Neuron (in vitro differentiated cells): ENCODE measurements around the gene MTG2.

ENCODE experiments used
- H2AFZ ChIP-seq: one replicate; pipeline ENCODE4 v1.6.1; 2013; ENCODE audit warnings: low read depth, mild to moderate bottlenecking, inconsistent platforms, low read length, moderate library complexity
- H3K27me3 ChIP-seq: one replicate; pipeline ENCODE4 v1.6.1; 2013; ENCODE audit warnings: low read length; ENCODE audit not compliant: insufficient read depth
- H3K36me3 ChIP-seq: one replicate; pipeline ENCODE4 v1.6.1; 2013; ENCODE audit warnings: low read length; ENCODE audit not compliant: insufficient read depth
- H3K4me1 ChIP-seq: one replicate; pipeline ENCODE4 v1.6.1; 2013; ENCODE audit warnings: low read length; ENCODE audit not compliant: insufficient read depth
- H3K4me3 ChIP-seq: 2 replicates; pipeline ENCODE4 v1.5.1; 2013; ENCODE audit warnings: mild to moderate bottlenecking, low read length, moderate library complexity
- H3K9me3 ChIP-seq: one replicate; pipeline ENCODE4 v1.6.1; 2013; ENCODE audit warnings: low read length

MTG2 gene

DNA sequence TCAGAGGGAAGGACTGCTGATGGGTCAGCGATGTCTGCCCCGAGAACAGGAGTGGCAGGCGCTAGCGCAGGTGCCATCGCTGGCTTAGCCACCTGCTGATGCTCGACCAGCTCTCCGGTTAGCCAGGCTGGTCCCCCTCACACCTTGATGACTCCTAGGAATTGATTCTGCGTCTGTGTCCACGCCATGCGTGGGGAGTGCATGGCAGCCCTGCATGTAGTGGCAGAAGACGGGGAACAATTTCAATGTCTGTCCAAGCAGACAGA is 32.6 kb upstream of the MTG2 start:
- Histone ChIP-seq H3K9me3 (peaks cover 21% of the 10 kb centered on the region), H3K4me1 (peaks cover 19% of the 10 kb centered on the region), H3K27me3 (no peaks in the 10 kb centered on the region), H3K36me3 (peaks cover 40% of the 10 kb centered on the region), H2AFZ (no peak overlapping the region), H3K4me3 (no peak overlapping the region)

DNA sequence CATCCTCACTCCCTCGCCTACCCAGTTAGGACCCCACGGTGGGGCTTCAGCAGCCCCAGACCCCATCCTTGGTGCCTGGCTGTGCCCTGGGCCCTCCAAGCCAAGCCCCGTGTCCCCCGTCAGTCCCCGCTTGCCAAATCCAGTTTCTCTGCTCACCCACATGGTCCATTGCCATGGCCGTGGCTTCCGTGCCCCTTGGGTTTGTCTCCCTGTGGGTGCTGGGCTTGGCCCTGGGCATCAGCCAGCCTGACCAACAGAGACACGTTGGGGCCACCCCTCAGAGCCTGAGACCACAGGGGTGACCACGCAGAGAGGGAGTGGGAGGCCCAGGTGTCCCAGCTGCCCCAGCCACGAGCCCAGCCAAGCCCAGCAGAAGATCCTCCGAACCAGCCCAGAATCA is 31.6 kb upstream of the MTG2 start:
- no peaks in the 10 kb centered on the region for H3K27me3 ChIP-seq

DNA sequence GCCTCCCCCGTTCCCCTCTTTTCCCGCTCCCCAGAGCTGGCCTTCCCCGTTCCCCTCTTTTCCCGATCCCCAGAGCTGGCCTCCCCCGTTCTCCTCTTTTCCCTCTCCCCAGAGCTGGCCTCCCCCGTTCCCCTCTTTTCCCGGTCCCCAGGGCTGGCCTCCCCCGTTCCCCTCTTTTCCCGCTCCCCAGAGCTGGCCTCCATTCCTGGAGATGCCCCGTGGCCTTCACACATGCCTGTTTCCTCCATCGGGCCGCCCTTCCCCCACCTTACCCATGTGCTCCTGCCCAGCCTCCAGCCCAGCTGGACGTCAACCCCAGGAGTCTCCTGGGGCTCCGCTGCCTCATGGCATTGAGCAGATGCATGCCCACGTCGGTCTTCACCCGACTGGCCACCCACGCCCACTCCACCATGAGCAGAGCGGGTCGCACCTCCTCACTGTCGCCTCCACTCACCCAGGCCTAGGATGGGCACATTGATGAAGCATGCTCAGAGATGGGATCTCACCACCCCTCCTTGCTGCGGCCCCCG is 30.9 kb upstream of the MTG2 start:
- Histone ChIP-seq H3K4me3 (no peak overlapping the region), H2AFZ (no peak overlapping the region), H3K4me1 (peaks cover 19% of the 10 kb centered on the region), H3K27me3 (no peaks in the 10 kb centered on the region), H3K36me3 (peaks cover 34% of the 10 kb centered on the region), H3K9me3 (peaks cover 17% of the 10 kb centered on the region)

More for the DNA sequence above, 31.6 kb upstream of the MTG2 start:
- Histone ChIP-seq H3K4me1 (peaks cover 15% of the 10 kb centered on the region), H3K9me3 (peaks cover 17% of the 10 kb centered on the region), H3K36me3 (peaks cover 35% of the 10 kb centered on the region), H2AFZ (no peak overlapping the region), H3K4me3 (no peak overlapping the region)

DNA sequence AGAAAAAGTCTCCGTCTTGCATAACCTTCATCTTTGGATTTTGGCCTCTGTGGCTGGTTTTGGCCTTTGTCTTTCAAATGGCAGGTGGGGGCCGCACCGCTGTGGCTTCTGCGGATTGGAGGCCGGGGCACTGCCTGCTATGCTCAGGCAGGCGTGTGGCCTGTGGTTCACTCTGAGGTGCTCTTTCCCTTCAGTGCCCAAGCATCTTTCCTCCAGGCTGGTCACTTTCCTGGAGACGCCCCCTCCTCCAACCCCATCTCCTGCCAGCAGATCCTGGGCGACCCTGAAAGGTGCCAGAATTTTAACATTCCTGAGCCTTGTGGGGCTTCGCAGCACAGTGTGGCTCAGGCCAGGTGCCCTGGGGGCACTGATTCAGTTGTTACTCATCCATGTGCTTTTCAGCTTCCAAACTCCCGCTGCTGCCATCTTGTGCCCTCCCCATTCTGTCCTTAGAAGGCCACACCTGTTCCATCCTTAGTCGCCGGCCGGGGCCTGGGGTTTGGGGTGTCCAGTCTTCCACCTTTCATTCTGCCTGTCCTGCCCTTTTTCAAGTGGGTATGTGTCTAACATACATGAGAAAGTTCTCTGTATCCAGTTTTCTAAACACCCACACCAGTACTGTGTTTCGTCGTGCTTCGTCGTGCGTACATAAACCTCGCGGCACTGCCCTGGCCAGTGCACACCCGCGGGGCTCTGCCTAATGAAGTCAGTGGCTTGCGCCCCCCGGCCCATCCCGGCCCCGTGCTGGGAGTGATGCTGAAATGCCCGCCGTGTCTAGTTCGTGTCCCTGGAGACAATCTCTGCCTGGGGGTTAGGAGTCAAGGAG is 27.2 kb upstream of the MTG2 start:
- Histone ChIP-seq H3K36me3 (peaks cover 58% of the 10 kb centered on the region), H3K4me3 (no peak overlapping the region), H2AFZ (no peak overlapping the region), H3K4me1 (peaks cover 3% of the 10 kb centered on the region), H3K9me3 (peaks cover 12% of the 10 kb centered on the region), H3K27me3 (no peaks in the 10 kb centered on the region)

DNA sequence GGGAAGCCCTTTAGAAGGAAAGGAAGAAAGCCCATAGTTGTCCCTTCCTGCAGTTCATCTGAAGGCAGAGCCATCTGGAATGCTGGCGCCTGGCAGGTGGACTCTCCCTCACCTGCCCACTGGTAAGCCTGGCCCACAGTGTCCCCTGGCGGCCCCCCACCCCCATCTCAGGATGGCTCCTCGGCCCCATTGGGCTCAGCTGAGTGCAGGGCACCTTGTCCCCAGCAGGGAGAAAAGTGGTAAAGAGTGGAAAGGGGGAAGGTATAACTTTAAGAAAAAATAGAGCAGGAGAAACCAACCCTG is 26.6 kb upstream of the MTG2 start:
- no peak overlapping the region for H3K4me3 ChIP-seq
- peaks cover 3% of the 10 kb centered on the region for H3K4me1 ChIP-seq
- H2AFZ ChIP-seq: no peak overlapping the region
- H3K36me3 ChIP-seq: peaks cover 64% of the 10 kb centered on the region
- H3K9me3 ChIP-seq: peaks cover 12% of the 10 kb centered on the region
- H3K27me3 ChIP-seq: no peaks in the 10 kb centered on the region

DNA sequence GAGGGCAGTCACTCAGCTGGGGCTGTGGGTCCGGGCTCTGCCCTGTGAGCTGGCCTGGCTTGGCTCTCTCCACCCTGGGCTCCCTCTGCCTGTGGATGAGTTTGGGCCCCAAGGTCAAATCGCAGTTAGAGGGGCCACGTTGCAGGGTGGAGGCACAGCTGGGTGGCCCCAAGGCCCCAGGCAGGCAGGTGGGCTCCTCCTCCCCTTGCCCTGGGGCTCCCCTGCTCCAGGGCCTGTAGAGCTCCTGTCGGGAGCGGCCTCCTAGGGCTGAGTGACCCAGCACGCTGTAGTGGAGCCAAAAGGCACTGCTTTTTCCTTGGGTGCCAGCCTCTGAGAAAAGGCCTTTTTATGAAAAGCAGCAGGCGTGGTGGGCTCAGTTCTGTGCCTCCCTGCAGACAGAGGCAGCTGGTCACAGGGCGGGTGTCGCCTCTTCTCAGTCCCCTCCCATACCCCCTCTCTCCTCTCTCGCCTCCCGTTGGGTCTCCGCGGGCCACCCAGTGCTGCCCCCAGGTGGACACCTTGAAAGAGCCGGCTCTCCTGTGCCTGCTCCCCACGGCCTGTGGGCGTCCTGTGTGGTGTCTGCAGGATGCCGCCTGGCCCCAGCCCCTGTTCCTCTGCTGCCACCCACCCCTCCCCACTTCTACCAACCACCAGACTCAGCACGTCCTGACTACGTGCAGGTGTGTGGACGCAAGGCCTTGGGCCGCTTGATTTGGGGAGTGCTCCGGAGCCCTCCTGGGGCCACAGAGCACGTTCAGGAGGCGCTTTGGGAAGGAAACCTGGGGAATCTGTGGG is 26.0 kb upstream of the MTG2 start:
- H3K4me1 ChIP-seq: peaks cover 3% of the 10 kb centered on the region
- H3K36me3 ChIP-seq: peaks cover 66% of the 10 kb centered on the region
- no peaks in the 10 kb centered on the region for H3K27me3 ChIP-seq
- no peak overlapping the region for H3K4me3 ChIP-seq
- H2AFZ ChIP-seq: no peak overlapping the region
- H3K9me3 ChIP-seq: peaks cover 12% of the 10 kb centered on the region

DNA sequence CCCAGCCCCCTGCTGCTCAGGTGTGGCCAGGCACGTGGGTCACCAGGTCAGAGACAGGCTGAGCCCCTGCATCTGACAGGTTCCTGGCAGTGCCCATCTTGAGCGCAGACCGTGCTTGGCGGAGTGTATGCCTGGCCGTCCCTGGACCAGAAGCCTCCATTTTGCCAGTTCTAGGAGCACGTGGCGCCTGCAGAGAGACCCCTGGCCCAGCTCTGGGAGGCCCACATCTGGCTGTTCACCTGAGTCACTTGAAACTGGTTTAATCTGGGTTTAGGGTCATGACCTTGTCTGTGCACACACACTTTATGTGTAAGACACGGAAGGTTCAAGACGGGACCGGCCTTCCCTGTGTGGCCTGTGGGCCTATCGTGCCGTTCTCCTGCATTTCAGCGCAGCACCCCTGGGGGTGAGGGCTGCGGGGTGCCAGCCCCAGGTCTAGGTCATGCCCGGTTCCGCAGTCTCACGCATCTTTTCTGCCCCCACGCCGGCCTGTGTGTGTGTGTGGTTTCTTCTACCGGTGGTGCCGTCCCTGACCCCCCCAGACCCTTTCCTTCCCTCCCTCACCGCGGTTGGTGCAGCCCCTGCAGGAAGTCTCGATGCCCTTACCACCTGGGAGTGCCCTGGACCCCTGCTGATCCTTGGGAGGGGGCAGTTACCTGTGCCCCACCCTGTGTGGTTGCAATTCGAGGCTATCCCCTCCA is 25.3 kb upstream of the MTG2 start:
- peaks cover 3% of the 10 kb centered on the region for H3K4me1 ChIP-seq
- H2AFZ ChIP-seq: no peak overlapping the region
- H3K36me3 ChIP-seq: peaks cover 66% of the 10 kb centered on the region
- H3K27me3 ChIP-seq: no peaks in the 10 kb centered on the region
- peaks cover 9% of the 10 kb centered on the region for H3K9me3 ChIP-seq
- no peak overlapping the region for H3K4me3 ChIP-seq

DNA sequence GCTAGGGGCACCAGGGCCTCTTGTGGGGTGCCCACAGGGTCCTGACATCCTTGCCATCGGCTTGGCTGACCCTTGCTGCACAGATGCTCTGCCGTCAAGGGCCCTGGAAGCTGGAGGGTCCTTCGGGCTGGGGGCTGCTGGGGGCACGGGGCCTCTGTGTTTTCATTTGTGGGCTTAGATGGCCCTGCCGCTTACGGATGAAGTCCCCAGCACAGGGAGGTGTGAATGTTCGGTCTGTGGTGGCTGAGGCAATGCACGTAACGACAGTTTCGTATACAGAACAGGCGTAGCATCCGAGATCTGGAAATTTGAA is 24.8 kb upstream of the MTG2 start:
- H3K36me3 ChIP-seq: peaks cover 67% of the 10 kb centered on the region
- H3K9me3 ChIP-seq: peaks cover 8% of the 10 kb centered on the region
- no peak overlapping the region for H2AFZ ChIP-seq
- H3K4me3 ChIP-seq: no peak overlapping the region
- H3K4me1 ChIP-seq: peaks cover 3% of the 10 kb centered on the region
- H3K27me3 ChIP-seq: no peaks in the 10 kb centered on the region

DNA sequence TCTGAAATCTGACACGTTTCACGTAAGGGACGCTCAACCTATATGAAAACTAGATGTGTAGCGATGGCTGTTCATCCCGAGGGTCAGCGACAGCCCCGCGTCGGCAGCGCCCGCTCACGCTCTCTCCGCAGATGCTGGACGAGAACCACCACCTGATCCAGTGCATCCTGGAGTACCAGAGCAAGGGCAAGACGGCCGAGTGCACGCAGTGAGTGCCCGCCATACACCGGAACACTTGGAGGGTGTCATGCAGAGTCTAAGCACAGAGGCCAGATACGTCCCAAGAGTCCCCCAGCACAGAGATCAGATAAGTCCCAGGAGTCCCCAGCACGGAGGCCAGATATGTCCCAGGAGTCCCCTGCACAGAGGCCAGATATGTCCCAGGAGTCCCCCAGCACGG is 24.3 kb upstream of the MTG2 start:
- H3K36me3 ChIP-seq: peaks cover 67% of the 10 kb centered on the region
- peaks cover 3% of the 10 kb centered on the region for H3K4me1 ChIP-seq
- H3K27me3 ChIP-seq: no peaks in the 10 kb centered on the region
- no peak overlapping the region for H2AFZ ChIP-seq
- peaks cover 4% of the 10 kb centered on the region for H3K9me3 ChIP-seq
- H3K4me3 ChIP-seq: no peak overlapping the region

DNA sequence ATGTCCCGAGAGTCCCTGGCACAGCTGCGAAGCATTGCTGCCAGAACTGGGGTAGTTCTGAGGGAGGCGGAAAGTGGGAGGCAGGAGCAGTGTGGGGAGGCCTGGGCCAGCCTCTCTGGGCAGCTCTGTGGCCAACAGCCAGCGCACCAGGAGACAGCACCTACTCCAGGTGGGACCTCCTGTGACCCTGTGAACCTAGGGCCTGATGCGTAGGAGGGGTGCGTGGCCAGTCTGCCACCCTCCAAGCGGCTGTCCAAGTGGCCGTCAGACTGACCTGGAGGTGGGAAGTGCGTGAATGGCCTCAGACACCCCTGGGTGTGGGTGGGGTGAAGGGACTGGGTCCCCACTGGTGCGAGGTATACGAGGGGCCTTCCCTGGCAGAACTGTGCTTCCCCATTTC is 23.8 kb upstream of the MTG2 start:
- H3K36me3 ChIP-seq: peaks cover 67% of the 10 kb centered on the region
- no peaks in the 10 kb centered on the region for H3K9me3 ChIP-seq
- H2AFZ ChIP-seq: no peak overlapping the region
- H3K4me3 ChIP-seq: no peak overlapping the region
- H3K27me3 ChIP-seq: no peaks in the 10 kb centered on the region
- peaks cover 3% of the 10 kb centered on the region for H3K4me1 ChIP-seq

DNA sequence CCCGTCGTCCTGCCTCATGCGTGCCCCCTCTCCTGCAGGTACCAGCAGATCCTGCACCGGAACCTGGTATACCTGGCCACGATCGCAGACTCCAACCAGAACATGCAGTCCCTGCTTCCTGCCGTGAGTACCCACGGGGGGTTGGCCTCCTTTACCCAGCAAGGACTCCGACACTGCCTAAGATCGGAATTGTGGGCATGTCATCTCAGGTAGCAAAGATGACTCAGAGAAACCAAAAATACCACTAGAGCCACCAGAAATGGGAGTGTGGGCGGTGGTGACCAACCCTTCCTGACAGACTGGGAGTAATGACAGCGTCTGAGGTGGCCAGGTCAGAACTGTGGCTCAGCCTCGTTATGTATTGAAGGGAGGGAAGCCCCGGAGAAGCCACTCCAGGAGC is 23.0 kb upstream of the MTG2 start:
- Histone ChIP-seq H3K36me3 (peaks cover 69% of the 10 kb centered on the region), H3K9me3 (no peaks in the 10 kb centered on the region), H2AFZ (no peak overlapping the region), H3K27me3 (no peaks in the 10 kb centered on the region), H3K4me3 (no peak overlapping the region), H3K4me1 (peaks cover 3% of the 10 kb centered on the region)

DNA sequence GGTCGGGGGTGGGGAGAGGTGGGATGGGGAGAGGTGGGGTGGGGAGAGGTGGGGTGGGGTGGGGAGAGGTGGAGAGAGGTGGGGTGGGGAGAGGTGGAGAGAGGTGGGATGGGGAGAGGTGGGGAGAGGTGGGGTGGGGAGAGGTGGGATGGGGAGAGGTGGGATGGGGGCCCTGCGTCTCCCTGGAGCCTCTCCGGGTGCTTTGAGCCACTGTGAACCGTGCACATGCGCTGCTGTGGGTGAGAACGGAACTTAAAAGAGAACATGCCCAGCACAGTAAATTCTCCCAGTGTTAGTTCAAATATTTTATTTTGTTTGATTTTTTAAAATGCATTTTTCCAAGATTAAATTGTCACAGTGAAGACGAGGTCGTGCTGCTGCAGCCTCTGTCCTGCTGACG is 22.6 kb upstream of the MTG2 start:
- H2AFZ ChIP-seq: no peak overlapping the region
- peaks cover 3% of the 10 kb centered on the region for H3K4me1 ChIP-seq
- peaks cover 72% of the 10 kb centered on the region for H3K36me3 ChIP-seq
- H3K27me3 ChIP-seq: no peaks in the 10 kb centered on the region
- no peaks in the 10 kb centered on the region for H3K9me3 ChIP-seq
- no peak overlapping the region for H3K4me3 ChIP-seq

DNA sequence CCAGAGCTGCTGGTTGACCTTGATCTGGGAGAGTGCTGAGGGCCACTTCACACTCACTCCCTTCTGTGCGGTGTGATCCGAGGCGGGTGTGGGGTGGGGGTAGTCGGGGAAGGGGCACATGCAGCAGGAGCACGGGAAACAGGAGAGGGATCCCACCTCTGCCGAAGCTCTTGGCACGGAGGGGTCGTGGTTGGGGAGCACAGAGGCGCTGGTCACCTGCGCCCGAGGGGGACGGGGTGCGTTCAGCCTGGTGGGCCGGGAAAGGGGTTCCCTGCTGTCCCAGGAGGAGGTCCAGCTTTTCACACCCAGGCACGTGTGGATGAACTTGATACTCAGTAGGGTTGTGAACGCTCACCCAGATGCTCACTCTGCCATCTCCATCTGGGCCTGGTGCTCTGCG is 22.0 kb upstream of the MTG2 start:
- Histone ChIP-seq H3K9me3 (no peaks in the 10 kb centered on the region), H2AFZ (no peak overlapping the region), H3K4me3 (no peak overlapping the region), H3K36me3 (peaks cover 74% of the 10 kb centered on the region), H3K4me1 (peaks cover 3% of the 10 kb centered on the region), H3K27me3 (no peaks in the 10 kb centered on the region)
